Measurements from ENCODE around the gene LINC01488.

The LINC01488 gene

DNA sequence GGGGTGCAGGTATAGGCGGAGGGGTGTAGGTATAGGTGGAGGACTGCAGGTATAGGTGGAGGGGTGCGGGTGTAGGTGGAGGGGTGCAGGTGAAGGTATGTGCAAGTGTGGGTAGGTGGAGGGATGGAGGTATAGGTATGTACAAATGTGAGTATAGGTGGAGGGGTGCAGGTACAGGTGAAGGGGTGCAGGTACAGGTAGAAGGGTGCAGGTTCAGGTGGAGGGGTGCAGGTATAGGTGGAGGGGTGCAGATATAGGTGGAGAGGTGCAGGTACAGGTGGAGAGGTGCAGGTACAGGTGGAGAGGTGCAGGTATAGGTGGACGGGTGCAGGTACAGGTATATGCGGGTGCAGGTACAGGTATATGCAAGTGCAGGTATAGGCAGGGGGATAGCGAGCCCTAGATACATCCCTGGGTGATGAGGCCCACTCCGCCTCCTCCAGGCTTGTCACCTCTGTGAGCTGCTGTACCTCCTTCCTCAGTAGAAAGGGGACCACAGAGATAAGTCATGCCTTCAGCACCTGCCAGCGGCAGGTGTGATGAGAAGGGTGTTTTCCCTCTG is 17.2 kb downstream of the LINC01488 start:
- TF ChIP-seq, protein P1, sequence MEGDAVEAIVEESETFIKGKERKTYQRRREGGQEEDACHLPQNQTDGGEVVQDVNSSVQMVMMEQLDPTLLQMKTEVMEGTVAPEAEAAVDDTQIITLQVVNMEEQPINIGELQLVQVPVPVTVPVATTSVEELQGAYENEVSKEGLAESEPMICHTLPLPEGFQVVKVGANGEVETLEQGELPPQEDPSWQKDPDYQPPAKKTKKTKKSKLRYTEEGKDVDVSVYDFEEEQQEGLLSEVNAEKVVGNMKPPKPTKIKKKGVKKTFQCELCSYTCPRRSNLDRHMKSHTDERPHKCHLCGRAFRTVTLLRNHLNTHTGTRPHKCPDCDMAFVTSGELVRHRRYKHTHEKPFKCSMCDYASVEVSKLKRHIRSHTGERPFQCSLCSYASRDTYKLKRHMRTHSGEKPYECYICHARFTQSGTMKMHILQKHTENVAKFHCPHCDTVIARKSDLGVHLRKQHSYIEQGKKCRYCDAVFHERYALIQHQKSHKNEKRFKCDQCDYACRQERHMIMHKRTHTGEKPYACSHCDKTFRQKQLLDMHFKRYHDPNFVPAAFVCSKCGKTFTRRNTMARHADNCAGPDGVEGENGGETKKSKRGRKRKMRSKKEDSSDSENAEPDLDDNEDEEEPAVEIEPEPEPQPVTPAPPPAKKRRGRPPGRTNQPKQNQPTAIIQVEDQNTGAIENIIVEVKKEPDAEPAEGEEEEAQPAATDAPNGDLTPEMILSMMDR (IDR thresholded peaks at IDR 0.05; ENCODE audit: control insufficient read depth, insufficient read depth, low read depth, low read length, missing control alignments): no peak
- DNase-seq (ENCODE audit: low read depth): no peak
- no peak overlapping the region for H3K4me3 ChIP-seq (ENCODE audit: control insufficient read depth, low read depth, low read length)

DNA sequence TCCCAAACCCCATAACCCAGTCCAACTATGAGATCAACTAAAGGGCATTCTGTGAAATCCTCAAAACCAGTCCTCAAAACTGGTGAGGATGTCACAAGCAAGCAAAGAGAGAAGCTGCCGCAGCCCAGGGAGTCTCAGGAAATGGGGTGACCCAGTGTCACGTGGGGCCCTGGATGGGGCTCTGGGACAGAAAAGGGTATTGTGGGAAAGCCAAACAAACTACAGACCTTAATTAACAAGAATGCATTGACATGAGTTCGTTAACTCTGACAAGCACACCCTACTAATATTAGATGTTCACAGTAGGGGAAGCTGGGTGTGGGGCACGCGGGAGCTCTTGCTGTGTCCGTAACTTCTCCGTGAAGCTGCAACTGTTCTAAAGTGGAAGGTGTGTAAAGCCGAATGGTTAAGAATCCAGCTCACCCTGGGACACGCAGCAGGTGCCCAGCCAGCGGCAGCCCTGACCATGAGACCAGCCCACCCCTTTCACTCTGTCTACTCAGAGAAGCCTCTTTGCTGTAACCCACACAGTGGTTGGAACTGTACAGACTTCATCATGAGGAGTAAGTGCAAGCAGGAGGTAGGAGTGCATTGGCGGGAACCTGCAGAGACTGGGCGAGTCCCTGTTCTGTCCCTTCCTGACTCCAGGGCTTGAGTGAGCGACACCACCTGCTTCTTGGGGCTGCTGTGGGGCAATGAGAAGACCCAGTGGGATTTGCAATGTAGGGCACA is 17.9 kb downstream of the LINC01488 start:
- H3K4me3 ChIP-seq (ENCODE audit: control insufficient read depth, low read depth, low read length): no peak overlapping the region
- TF ChIP-seq, protein P1 (IDR thresholded peaks at IDR 0.05; ENCODE audit: control insufficient read depth, insufficient read depth, low read depth, low read length, missing control alignments): no peak
- DNase-seq (ENCODE audit: low read depth): no peak

DNA sequence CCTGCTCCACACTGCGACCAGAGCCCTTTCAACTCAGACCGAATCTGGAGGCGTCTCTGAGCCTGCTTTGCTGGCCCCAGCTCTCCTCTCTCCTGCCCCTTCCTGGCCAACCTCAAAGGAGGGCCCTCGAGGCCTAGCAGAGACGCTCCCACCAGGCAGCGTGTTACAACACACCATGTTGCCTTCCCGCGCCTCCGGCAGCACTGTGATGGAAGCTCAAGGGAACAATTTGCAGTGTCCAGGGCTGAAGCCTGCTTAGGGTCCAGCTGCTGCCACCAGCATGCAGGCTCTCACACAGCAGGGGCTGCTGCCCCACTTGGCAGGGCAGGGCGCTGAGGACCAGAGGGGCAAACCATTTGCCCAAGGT is 18.4 kb downstream of the LINC01488 start:
- TF ChIP-seq, protein P1 (IDR thresholded peaks at IDR 0.05; ENCODE audit: control insufficient read depth, insufficient read depth, low read depth, low read length, missing control alignments): no peak
- H3K4me3 ChIP-seq (ENCODE audit: control insufficient read depth, low read depth, low read length): no peak overlapping the region
- DNase-seq (ENCODE audit: low read depth): no peak

- TF ChIP-seq, protein P1 (IDR thresholded peaks at IDR 0.05; ENCODE audit: control insufficient read depth, insufficient read depth, low read depth, low read length, missing control alignments): no peak
- H3K4me3 ChIP-seq (ENCODE audit: control insufficient read depth, low read depth, low read length): no peak overlapping the region
- DNase-seq (ENCODE audit: low read depth): no peak
These were observed 19.0 kb downstream of the LINC01488 start for GRCh38 chr11:69500285-69501120.

GRCh38 chr11:69501121-69501489 is 19.6 kb downstream of the LINC01488 start:
- TF ChIP-seq, protein P1 (IDR thresholded peaks at IDR 0.05; ENCODE audit: control insufficient read depth, insufficient read depth, low read depth, low read length, missing control alignments): no peak
- no peak for DNase-seq (ENCODE audit: low read depth)
- no peak overlapping the region for H3K4me3 ChIP-seq (ENCODE audit: control insufficient read depth, low read depth, low read length)

- no peak overlapping the region for H3K4me3 ChIP-seq (ENCODE audit: control insufficient read depth, low read depth, low read length)
- DNase-seq (ENCODE audit: low read depth): no peak
- TF ChIP-seq, protein P1 (IDR thresholded peaks at IDR 0.05; ENCODE audit: control insufficient read depth, insufficient read depth, low read depth, low read length, missing control alignments): no peak
These were observed 20.7 kb downstream of the LINC01488 start for GRCh38 chr11:69501891-69502860.

Data from AG09309 (cell line).